HG02970 (cell line): ENCODE results near the gene NUCB1.
"Not testable (repeated sequence)": the region's sequence is repeated elsewhere in the genome, so short reads cannot be mapped to it uniquely, and the experiment has no call there.

Source experiments
- ATAC-seq: cut with Tn5 transposase; IDR thresholded peaks from one replicate; pipeline ENCODE4 v1.9.1; 2021; ENCODE audit warnings: mild to moderate bottlenecking, moderate library complexity, moderate number of reproducible peaks; ENCODE audit not compliant: unreplicated experiment, low FRiP score

NUCB1 gene

GRCh38 chr19:48900477-48901406, 630 bp downstream of the NUCB1 start:
- ATAC-seq: no peak

- not testable (repeated sequence) for ATAC-seq
Observed at GRCh38 chr19:48902291-48902690, 2.2 kb downstream of the NUCB1 start.

GRCh38 chr19:48903788-48904187, 3.7 kb downstream of the NUCB1 start:
- ATAC-seq: not testable (repeated sequence)

GRCh38 chr19:48905664-48906063, 5.6 kb downstream of the NUCB1 start:
- ATAC-seq: no peak

GRCh38 chr19:48906324-48906723, 6.2 kb downstream of the NUCB1 start:
- no peak for ATAC-seq

- no peak for ATAC-seq
Observed at GRCh38 chr19:48907671-48908070, 7.6 kb downstream of the NUCB1 start.

- not testable (repeated sequence) for ATAC-seq
Observed at GRCh38 chr19:48909424-48910077, 9.4 kb downstream of the NUCB1 start.

GRCh38 chr19:48910803-48911202, 10.7 kb downstream of the NUCB1 start:
- ATAC-seq: no peak

- ATAC-seq: no peak
Observed at GRCh38 chr19:48913114-48913889, 13.2 kb downstream of the NUCB1 start.

GRCh38 chr19:48914181-48914580, 14.1 kb downstream of the NUCB1 start:
- ATAC-seq: no peak

GRCh38 chr19:48915757-48916156, 15.6 kb downstream of the NUCB1 start:
- no peak for ATAC-seq

GRCh38 chr19:48918071-48918470, 18.0 kb downstream of the NUCB1 start:
- ATAC-seq: no peak

- ATAC-seq: no peak
Observed at GRCh38 chr19:48918801-48919247, 18.7 kb downstream of the NUCB1 start.

GRCh38 chr19:48919271-48919670, 19.2 kb downstream of the NUCB1 start:
- ATAC-seq: not testable (repeated sequence)

GRCh38 chr19:48920949-48921348, 20.8 kb downstream of the NUCB1 start:
- ATAC-seq: no peak

- ATAC-seq: no peak
Observed at GRCh38 chr19:48921721-48922500, 21.8 kb downstream of the NUCB1 start.

GRCh38 chr19:48922548-48923490, 22.7 kb downstream of the NUCB1 start:
- ATAC-seq: no peak

- no peak for ATAC-seq
Observed at GRCh38 chr19:48925240-48925843, 25.2 kb downstream of the NUCB1 start.

- not testable (repeated sequence) for ATAC-seq
Observed at GRCh38 chr19:48925890-48926289, 25.8 kb downstream of the NUCB1 start.
